GM18517 (cell line): Measurements from ENCODE around the gene RXFP3.
"Not testable (repeated sequence)": the region's sequence is repeated elsewhere in the genome, so short reads cannot be mapped to it uniquely, and the experiment has no call there.

ENCODE experiments used
- ATAC-seq: cut with Tn5 transposase; IDR thresholded peaks from one replicate; pipeline ENCODE4 v1.9.1; 2021; ENCODE audit warnings: mild to moderate bottlenecking, moderate library complexity; ENCODE audit not compliant: unreplicated experiment

RXFP3 gene, protein sequence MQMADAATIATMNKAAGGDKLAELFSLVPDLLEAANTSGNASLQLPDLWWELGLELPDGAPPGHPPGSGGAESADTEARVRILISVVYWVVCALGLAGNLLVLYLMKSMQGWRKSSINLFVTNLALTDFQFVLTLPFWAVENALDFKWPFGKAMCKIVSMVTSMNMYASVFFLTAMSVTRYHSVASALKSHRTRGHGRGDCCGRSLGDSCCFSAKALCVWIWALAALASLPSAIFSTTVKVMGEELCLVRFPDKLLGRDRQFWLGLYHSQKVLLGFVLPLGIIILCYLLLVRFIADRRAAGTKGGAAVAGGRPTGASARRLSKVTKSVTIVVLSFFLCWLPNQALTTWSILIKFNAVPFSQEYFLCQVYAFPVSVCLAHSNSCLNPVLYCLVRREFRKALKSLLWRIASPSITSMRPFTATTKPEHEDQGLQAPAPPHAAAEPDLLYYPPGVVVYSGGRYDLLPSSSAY

DNA sequence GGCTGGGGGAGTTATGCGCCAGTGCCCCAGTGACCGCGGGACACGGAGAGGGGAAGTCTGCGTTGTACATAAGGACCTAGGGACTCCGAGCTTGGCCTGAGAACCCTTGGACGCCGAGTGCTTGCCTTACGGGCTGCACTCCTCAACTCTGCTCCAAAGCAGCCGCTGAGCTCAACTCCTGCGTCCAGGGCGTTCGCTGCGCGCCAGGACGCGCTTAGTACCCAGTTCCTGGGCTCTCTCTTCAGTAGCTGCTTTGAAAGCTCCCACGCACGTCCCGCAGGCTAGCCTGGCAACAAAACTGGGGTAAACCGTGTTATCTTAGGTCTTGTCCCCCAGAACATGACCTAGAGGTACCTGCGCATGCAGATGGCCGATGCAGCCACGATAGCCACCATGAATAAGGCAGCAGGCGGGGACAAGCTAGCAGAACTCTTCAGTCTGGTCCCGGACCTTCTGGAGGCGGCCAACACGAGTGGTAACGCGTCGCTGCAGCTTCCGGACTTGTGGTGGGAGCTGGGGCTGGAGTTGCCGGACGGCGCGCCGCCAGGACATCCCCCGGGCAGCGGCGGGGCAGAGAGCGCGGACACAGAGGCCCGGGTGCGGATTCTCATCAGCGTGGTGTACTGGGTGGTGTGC lies at the start of gene RXFP3:
Gene RXFP3, plus strand, starts transcription at position 6 of the 636 bp plus-strand sequence. Its CDS starts 355 bp downstream, at position 361.
- no peak for ATAC-seq

DNA sequence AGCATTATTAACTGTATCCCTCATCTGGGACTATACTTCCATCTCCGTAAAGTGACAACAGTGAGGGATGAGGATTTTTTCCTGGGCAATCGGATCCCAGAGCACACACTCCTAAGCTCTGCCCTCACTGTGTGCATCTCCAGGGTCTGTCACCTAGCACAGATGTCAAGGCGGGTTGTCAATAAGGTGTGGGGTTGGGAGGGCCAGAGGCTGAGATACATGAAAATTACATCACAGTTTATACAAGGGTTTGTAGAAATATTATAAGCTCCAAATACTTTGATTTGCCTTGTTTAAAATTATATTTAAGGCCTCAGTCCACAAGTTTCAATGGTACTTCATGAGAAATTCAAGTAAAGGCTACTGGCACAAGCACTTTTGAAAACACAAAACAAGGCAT lies 48.9 kb upstream of the RXFP3 start:
- ATAC-seq, result no peak

DNA sequence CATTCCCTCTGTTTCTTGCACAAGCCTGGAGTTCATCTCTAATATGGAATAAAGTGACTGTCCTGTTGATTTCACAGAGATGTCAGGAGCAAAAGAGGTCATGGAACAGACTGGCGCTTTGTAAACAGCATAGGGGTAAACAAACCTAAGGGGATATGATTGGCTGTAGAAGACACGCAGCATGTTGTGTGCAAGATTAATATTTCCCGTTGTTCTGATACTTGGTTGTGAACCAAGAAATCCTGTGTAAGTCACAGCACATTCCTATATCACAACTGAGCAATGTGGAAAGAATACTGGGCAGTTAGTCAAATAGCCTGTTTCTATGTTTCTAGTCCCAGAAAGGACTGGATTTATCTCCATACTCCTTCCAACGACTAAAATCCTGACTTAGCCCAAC lies 47.6 kb upstream of the RXFP3 start:
- ATAC-seq, result no peak

DNA sequence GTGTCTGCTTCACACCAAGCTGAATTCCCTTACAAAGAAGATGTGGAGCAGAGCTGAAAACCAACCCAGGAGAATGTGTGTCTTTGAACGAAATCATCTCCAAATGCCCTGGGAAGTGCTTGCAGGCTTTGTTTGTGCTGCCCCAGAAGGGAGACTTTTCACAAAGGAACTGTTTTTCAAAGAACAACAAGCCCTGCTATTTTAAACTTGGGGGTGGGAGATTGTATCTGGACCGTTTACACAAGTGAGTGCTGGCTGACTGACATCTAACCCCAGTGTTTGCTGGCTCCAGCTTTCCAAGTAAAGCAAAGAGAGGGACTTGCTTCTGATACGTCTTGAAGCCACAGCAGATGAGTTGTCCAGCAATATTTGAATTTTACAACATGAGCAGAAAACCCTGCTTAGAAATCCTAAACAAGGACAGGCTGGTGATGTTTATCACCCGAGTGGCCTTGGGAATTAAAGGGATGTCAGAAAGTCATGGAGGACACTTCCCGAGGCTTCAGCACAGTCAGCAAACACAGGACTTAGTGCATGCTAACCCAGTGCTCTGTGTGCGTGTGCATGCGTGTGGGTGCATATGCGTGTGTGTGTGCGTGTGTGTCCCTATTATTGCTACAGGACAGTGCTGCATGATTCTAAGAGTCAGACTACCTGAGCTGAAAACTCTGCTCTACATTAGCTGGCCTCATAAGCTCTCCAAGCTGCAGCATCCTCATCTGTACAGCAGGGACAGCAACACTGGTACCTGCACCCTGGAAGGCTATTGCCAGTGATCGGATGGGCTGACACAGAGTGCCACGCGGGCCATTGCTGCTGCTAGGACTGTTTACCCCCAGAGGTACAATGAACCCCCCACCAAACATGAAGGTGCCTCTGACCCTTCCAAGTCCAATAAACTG lies 45.8 kb upstream of the RXFP3 start:
- no peak for ATAC-seq

DNA sequence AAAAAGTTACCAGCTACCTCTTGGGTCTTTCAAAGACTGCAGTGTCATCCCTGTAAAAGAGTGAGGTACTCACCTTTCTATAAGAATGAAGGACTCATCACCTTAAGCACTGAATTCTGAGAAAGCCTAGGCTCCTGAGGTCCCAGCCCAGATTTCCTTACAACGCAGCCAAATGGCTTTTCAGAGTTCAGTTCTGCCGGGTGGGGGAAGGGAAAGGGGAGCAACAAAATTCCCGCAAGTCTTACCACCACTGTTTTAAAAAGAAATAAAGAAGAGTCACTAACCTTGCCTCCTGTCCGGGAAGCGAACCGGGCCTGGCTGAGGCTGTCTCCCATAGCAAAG lies 44.8 kb upstream of the RXFP3 start:
- ATAC-seq, result no peak

DNA sequence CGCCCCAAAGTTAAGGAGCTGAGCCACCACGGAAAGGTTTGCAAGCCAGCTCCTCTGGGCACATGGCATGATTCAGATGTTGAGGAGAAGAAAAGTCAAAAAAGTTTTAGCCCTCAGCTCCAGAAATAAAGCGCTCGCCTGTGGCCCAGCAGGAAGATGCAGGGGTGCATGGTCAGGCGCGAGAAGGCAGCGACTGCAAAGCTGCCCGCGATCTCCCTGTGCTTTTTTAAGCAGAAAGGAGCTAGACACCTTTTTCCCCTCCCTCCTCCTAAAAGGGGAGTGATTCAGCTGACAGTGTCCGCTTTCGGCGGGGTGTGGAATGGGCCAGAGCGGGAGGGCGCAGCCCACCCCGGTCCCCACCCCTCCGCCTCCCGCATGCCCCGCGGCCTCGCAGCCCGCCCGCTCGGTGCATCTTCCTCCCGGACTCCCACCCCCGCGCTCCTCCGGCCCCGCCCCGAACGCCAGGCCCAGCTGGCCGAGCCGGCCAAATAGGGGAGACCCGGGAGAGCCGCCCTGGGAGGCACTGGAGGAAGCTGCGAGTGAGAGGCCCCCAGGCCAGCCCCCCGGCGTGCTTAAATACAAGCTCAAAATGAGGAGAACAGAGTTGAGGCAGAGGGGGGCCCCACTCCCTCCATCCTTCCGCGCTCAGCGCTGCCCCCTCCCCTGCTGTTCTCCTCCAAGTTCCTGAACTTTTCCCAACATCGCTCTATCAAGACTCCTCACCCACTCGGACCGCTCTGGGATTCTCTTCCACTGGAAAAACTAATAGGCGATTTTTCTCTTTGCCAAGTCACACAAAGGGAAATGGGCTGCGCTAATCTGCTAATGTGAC lies 44.2 kb upstream of the RXFP3 start, which contains the start of gene ADAMTS12:
Gene ADAMTS12, minus strand, starts transcription at position 203 of the 832 bp plus-strand sequence. Its CDS starts 134 bp downstream, at position 69.
- ATAC-seq, result no peak

DNA sequence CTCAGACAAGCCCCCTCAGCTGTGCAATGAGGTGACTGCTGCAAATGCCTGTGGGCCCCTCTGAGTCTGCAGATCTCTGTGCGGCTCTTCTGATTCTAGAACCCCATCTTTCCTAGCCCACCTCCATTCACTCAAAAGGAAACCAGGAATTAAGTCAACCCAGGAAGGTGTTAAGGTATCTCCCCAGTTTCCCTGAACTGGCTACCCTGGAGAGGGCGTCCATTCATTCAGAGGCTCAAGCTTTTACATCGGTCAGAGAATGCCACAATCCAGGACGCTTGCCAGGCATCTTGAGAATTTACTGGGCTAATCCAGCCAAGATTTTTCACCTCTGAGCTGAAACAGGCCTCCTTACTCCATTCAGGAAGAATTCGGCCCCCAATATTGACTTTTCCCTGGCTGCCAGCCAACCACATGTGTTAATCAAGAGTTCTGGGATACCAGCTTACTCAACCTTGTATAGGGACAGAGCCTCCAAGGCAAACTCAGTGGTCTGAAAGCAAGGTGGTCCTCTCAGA lies 43.5 kb upstream of the RXFP3 start:
- no peak for ATAC-seq

DNA sequence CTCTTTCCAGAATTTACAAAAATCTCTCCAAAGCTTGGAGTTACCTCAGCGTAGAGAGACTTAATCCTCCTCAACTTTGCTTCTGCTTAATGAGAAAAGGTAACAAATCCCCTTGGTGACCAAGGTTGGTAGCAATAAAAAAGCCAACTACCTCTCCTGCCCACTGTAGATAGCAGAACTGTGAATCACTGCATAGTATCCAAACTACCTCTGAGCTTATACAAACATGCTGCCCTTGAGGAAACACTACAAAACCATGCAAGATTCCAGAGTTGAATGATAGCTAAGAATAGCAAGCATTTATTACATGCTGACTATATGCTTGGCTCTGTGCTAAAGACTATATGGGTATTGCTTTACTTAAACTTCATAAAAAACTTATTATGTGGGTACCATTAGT lies 41.6 kb upstream of the RXFP3 start:
- no peak for ATAC-seq

DNA sequence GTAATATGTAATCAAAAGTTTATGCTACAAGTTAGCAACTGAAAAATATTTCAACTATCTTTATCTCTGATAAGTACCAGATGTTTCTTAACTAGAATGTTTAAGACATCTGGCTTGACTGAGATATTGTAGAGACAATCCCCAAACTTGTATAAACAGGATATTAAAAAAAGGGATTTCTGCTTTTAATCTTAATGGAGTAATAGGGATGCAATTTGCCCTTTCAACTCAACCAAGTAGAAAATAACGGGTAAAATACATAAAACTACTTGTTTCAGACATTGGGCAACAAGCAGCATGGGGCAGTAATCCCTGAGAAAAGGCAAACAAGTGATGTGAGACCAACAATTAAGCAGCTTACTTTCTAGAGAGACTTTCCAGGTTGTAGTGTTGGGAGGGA lies 35.0 kb upstream of the RXFP3 start:
- no peak for ATAC-seq

DNA sequence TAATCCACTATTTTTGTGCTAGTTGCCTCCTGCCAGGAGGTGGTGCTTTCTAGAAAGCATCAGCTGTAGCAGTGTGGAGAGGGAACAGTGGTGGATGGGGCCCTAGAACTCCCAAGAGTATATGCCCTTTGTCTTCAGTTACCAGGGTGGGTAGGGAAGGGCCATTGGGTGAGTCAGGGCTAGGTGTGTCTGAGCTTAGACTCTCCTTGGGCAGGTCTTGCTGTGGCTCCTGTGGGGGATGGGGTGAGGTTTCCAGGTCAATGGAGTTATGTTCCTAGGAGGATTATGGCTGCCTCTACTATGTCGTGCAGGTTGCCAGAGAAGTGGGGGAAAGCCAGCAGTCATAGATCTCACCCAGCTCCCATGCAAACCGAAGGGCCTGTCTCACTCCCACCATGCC lies 33.1 kb upstream of the RXFP3 start:
- no peak for ATAC-seq

DNA sequence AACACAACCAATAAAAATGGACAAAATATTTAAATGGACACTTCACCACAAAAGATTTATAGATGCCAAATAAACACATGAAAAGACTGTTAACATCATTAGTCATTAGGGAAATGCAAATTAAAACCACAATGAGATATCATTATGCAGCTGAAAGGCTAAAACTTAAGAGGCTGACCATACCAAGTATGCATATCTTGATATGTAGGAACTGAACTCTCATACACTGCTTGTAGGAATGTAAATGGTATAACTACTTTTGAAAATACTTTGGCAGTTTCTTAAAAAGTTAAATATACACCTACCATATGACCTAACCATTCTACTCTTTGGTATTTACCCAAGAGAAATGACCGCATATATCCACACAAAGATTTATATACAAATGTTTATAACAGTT lies 30.8 kb upstream of the RXFP3 start:
- ATAC-seq, result no peak

DNA sequence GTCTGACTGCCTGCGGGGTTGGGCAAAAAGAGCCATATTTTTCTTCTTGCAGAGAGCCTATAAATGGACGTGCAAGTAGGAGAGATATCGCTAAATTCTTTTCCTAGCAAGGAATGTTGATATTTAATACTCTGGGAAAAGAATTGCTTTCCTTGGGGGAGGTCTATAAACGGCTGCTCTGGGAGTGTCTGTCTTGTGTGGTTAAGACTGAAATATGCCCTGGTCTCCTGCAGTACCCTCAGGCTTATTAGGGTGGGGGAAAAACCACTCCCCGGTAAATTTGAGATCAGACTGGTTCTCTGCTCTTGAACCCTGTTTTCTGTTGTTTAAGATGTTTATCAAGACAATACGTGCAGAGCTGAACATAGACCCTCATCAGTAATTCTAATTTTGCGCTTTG lies 29.9 kb upstream of the RXFP3 start:
- ATAC-seq, result not testable (repeated sequence)

DNA sequence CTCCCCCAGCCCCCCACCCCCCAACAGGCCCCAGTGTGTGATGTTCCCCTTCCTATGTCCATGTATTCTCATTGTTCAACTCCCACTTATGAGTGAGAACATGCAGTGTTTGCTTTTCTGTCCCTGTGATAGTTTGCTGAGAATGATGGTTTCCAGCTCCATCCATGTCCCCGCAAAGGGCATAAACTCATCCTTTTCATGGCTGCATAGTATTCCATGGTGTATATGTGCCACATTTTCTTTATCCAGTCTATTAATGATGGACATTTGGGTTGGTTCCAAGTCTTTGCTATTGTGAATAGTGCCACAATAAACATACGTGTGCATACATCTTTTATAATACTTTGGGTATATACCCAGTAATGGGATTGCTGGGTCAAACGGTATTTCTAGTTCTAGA lies 21.3 kb upstream of the RXFP3 start:
- ATAC-seq, result not testable (repeated sequence)

DNA sequence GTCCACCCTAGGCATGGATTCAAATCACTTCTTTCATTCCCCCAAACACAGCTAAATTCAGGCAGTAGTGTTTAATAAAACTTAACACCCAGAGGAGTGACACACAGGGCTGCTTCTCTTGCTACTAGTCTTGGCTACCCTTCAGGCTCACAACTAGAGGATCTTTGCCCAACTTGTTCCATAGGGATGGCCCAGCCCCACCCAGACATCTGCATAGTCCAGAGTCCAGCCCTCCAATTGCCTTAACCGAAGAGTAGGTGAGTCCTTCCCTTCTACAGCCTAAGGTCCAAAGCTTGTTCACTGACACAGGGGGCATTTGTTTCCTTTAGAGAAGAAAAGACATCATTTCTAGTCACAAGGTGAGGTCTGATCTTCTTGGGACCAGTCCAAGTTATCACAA lies 15.2 kb upstream of the RXFP3 start:
- no peak for ATAC-seq

DNA sequence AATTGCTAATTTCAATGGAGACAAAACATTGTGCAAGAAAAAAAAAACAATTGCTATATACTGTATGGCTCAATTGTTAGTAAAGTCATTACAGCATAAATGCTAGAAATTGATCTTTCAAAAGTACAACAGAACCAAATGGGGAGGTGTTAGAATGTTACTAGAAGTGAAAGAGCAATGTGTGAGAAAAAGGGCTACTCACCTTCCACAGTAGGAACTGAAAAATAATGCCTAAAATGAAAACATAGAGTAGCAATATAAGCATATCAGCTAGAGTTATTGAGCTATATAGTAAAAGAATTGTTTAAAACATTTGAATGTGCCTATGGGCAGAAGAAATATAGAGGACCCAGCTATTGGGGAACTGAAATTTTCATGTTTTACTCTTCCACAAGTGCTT lies 10.9 kb upstream of the RXFP3 start:
- no peak for ATAC-seq

DNA sequence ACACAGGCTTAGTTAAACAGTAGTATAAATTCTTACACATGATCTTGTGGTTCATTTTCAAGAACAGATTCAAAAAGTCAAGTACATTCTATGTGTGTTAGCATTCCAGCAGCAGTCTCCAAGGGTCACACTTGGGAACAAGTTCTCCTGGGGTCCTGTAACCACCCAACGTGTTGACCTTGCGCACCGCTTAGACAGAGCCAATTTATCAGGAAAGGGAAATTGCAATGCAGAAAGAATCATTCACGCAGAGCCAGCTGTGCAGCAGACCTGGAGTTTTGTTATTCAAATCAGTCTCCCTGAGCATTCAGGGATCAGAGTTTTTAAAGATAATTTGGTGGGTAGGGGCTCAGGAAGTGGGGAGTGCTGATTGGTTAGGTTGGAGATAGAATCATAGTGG lies 8.5 kb upstream of the RXFP3 start:
- ATAC-seq, result no peak

DNA sequence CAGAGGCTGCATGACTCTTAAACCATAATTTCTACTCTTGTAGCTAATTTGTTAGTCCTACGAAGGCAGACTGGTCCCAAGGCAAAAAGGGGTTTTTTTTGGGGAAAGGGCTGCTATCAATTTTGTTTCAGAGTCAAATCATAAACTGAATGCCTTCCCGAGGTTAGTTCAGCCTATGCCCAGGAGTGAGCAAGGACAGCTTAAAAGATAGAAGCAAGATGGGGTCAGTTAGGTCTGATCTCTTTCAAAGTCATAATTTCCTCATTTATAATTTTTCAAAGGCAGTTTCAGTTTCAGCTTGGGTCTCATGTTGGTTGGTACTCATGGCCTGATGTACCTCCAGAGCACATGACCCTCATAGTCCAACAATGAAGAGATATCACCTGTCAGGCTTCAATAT lies 7.9 kb upstream of the RXFP3 start:
- ATAC-seq, result no peak

DNA sequence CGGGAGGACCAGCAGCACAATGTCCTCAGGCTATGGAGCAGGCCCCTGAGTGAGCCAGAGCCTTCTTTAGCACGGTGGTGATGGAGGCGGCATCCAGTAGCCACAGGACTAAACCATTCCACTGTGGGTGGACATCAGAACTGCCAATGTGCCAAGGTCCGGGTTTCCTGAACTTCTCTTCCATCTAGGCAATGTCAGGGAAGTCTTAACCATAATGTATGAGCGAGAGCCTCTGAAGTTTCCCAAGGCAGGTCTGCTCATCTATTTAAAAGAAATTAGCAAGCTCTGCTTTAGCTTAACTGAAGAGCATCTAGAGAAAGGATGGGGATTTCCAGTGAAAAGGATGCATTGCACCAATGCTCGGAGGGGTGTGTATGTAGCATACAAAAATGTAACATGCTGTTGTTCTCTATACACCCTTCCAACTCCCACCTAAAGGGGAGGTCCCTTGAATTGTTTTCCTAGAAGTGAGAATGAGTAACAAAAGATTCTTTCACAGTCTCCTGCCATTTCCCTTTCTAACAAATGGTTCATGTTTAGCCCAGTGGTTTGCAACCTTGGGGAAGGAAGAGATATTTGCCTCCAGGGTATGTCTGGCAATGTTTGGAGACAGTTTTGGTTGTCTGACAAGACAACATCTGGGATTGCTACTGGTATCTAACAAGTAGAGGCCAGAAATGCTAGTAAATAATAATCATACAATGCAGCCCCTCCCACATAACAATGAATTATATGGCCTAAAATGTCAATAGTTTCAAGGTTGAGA lies 6.1 kb upstream of the RXFP3 start:
- ATAC-seq, result no peak

DNA sequence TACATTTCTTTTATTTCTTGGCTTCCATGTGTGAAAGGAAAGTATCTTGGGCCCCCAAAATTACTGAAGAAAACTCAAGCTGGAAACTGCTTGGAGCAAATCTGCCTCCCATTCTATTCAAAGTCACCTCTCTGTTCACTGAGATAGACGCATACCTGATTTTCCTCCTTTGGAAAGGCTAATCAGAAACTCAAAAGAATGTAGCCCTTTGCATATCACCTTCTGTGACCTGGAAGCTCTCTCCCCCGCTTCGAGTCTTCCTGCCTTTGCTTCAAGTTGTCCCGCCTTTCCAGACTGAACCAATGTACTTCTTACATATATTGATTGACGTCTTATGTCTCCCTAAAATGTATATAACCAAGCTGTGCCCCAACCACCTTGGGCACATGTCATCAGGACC lies 5.0 kb upstream of the RXFP3 start:
- ATAC-seq, result no peak
